K562 (cell line): ENCODE results near the gene C1orf116. TPM values are rescaled to one million over a fixed set of nuclear protein-coding genes. Genes with fewer than 3 reads are reported as not detected.

Source experiments
- ARHGAP35 ChIP-seq: fragments of 450-650 bp; IDR thresholded peaks from 2 replicates; pipeline ENCODE4 v1.6.1; 2018; ENCODE audit not compliant: partially characterized antibody
- ATF6 ChIP-seq: sonication (generic); formaldehyde crosslinking; IDR thresholded peaks from 2 replicates; pipeline ENCODE4 v1.4.0; 2020; ENCODE audit warnings: mild to moderate bottlenecking, missing genetic modification reagents
- CREB1 ChIP-seq, 2 experiments: sonication (generic) in 1 of 2; formaldehyde crosslinking in 1 of 2; IDR thresholded peaks; 2 replicates each; pipeline versions ENCODE4 v1.6.1 to v1.8.0; 2012 to 2022; ENCODE audit warnings: inconsistent platforms in 1 of 2, mild to moderate bottlenecking in 1 of 2, missing genetic modification reagents in 1 of 2, moderate library complexity in 1 of 2
- FOSL1 ChIP-seq: fragments of 200-800 bp; sonication (Bioruptor generic); conservative IDR thresholded peaks from 2 replicates; pipeline ENCODE4 v1.6.1; 2016; ENCODE audit warnings: missing genetic modification characterization, missing compliant biosample characterization
- GABPB1 ChIP-seq: sonication (generic); formaldehyde crosslinking; IDR thresholded peaks from 2 replicates; pipeline ENCODE4 v1.8.0; 2022; ENCODE audit warnings: mild to moderate bottlenecking, missing genetic modification reagents
- MEF2D ChIP-seq: conservative IDR thresholded peaks from 2 replicates; pipeline ENCODE4 v1.6.1; 2016; ENCODE audit warnings: low read depth, missing genetic modification characterization, missing compliant biosample characterization
- MYNN ChIP-seq, 2 experiments: sonication (generic); formaldehyde crosslinking in 1 of 2; IDR thresholded peaks; 2 replicates each; pipeline versions ENCODE4 v1.5.0 to v1.6.1; 2016 to 2020; ENCODE audit warnings: antibody characterized with exemption in 1 of 2, missing genetic modification reagents in 1 of 2
- NFRKB ChIP-seq: fragments of 450-650 bp; IDR thresholded peaks from 2 replicates; pipeline ENCODE4 v1.6.1; 2016; ENCODE audit warnings: low read depth
- PHTF2 ChIP-seq: fragments of 250-450 bp; sonication (Bioruptor Pico); IDR thresholded peaks from 2 replicates; pipeline ENCODE4 v1.5.0; 2021; ENCODE audit warnings: mild to moderate bottlenecking
- PTRF ChIP-seq: fragments of 450-650 bp; IDR thresholded peaks from 2 replicates; pipeline ENCODE4 v1.6.1; 2016; ENCODE audit warnings: mild to moderate bottlenecking, missing genetic modification characterization, missing compliant biosample characterization
- SETDB1 ChIP-seq: IDR thresholded peaks from one replicate; pipeline ENCODE4 v1.6.1; 2012; ENCODE audit warnings: low read length, control low read depth, inconsistent platforms
- SOX6 ChIP-seq: fragments of 450-650 bp; IDR thresholded peaks from 2 replicates; pipeline ENCODE4 v1.6.1; 2014; ENCODE audit warnings: mild to moderate bottlenecking
- ZBTB11 ChIP-seq, 3 experiments: fragments of 200-800 bp in 1 of 3; fragments of 250-450 bp in 1 of 3; fragments of 450-650 bp in 1 of 3; sonication (Bioruptor Pico) in 1 of 3; sonication (Bioruptor generic) in 1 of 3; formaldehyde crosslinking in 1 of 3; IDR thresholded peaks; 2 replicates each; pipeline versions ENCODE4 v1.6.1 to v1.8.0; 2016 to 2022; ENCODE audit warnings: mild to moderate bottlenecking in 2 of 3, missing genetic modification characterization in 2 of 3, missing compliant biosample characterization in 1 of 3, moderate library complexity in 1 of 3
- ZNF23 ChIP-seq: fragments of 250-450 bp; sonication (Bioruptor Pico); IDR thresholded peaks from 2 replicates; pipeline ENCODE4 v1.4.0; 2020; ENCODE audit warnings: mild to moderate bottlenecking
- ZNF609 ChIP-seq: sonication (generic); formaldehyde crosslinking; IDR thresholded peaks from 2 replicates; pipeline ENCODE4 v1.8.1; 2023; ENCODE audit warnings: missing genetic modification reagents, mild to moderate bottlenecking, borderline replicate concordance
- polyA plus RNA-seq, 8 experiments: library from polyadenylated mRNA; depleted of rRNA in 4 of 8; stranded (reverse) in 5 of 8; unstranded in 3 of 8; fragments of >200 nt; fragmentation: Nextera tagmentation in 2 of 8; fragmentation: Illumina TruSeq in 1 of 8; extraction: Ambion mirVana in 2 of 8; extraction: Trizol in 1 of 8; gene quantifications; 2 replicates each; pipeline versions ENCODE4 v1.2.1 to v1.2.3, GENCODE V29; 2011 to 2014; ENCODE audit warnings: inconsistent platforms in 1 of 8, missing spikeins in 1 of 8
- total RNA-seq, 7 experiments: library from RNA; depleted of rRNA in 6 of 7; stranded (reverse); fragments of >200 nt in 6 of 7; fragmentation: Illumina TruSeq in 2 of 7; extraction: Trizol in 2 of 7; gene quantifications; 2 replicates each; pipeline versions ENCODE4 v1.2.1 to v1.2.3, GENCODE V29; 2011 to 2021; ENCODE audit warnings: low replicate concordance in 1 of 7

Gene C1orf116
- total and polyA plus RNA-seq, 9 of the 15 experiments (the other 6 are each of a cell fraction or from before 2014, with no cell fraction given) = 0.62 to 3.0 (median 0.95) TPM

- no peak for TF ChIP-seq SETDB1
- peak; percentile 67; the same call in 1 of the 2 replicates for TF ChIP-seq PHTF2 (CRISPR knock-in tag)
- peak; percentile 63 for TF ChIP-seq SOX6
- peak; percentile 58; the same call in 1 of the 2 replicates for TF ChIP-seq NFRKB
- peak; percentile 77 for TF ChIP-seq GABPB1 (CRISPR knock-in tag)
- no peak for TF ChIP-seq ZNF23 (CRISPR knock-in tag)
- TF ChIP-seq ZNF609 = 0 out of 2 replicates have a peak, but pooled peaks have one; percentile 55
- TF ChIP-seq CREB1 (IDR thresholded peaks at IDR 0.05) = peak; percentile 84
- TF ChIP-seq CREB1 (CRISPR knock-in tag; IDR thresholded peaks at IDR 0.05) = peak; percentile 82; the same call in 1 of the 2 replicates
- peak; percentile 93 for TF ChIP-seq ARHGAP35
- TF ChIP-seq MYNN (IDR thresholded peaks at IDR 0.05) = peak; percentile 81; the same call in 1 of the 2 replicates
- no peak for TF ChIP-seq MYNN (CRISPR knock-in tag; IDR thresholded peaks at IDR 0.05)
- no peak for TF ChIP-seq MEF2D
- TF ChIP-seq ATF6 (CRISPR knock-in tag) = no peak; the same call in 1 of the 2 replicates
- TF ChIP-seq ZBTB11 (CRISPR knock-in tag; IDR thresholded peaks at IDR 0.05) = peak; percentile 52 to 98 (median 96); a peak in 5 of 6 replicates
- no peak for TF ChIP-seq PTRF (tag)
- TF ChIP-seq FOSL1 = peak; percentile 47; the same call in 1 of the 2 replicates
These were observed 20.6 kb upstream of the C1orf116 start, which contains the start of gene PFKFB2 (continued) for GRCh38 chr1:207052911-207053769.
